LNCAP (cell line): ENCODE measurements around the gene SPTSSA.

ENCODE experiments used
- TF ChIP-seq, protein P1 (sequence below): fragments of 450-650 bp; IDR thresholded peaks from 2 replicates; pipeline ENCODE4 v1.5.1; 2017; ENCODE audit warnings: mild to moderate bottlenecking

SPTSSA gene

DNA sequence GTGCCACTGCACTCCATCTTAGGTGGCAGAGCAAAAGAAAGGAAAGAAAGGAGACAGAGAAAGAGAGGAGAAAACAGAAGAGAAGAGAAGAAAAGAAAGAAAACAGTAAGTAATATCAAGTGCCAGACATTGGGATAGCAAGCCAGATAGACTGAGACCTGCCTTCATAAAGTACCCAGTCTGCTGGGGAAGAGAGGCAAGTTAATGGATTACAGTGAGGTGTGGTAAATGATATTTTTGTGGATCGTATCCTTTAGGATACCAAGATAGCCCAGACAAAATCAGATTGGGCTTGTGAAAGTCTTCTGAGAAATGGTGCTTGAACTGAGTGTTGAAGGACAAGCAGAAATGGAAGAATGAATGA lies 1.5 kb upstream of the SPTSSA start:
- TF ChIP-seq, protein P1, sequence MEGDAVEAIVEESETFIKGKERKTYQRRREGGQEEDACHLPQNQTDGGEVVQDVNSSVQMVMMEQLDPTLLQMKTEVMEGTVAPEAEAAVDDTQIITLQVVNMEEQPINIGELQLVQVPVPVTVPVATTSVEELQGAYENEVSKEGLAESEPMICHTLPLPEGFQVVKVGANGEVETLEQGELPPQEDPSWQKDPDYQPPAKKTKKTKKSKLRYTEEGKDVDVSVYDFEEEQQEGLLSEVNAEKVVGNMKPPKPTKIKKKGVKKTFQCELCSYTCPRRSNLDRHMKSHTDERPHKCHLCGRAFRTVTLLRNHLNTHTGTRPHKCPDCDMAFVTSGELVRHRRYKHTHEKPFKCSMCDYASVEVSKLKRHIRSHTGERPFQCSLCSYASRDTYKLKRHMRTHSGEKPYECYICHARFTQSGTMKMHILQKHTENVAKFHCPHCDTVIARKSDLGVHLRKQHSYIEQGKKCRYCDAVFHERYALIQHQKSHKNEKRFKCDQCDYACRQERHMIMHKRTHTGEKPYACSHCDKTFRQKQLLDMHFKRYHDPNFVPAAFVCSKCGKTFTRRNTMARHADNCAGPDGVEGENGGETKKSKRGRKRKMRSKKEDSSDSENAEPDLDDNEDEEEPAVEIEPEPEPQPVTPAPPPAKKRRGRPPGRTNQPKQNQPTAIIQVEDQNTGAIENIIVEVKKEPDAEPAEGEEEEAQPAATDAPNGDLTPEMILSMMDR = no peak

DNA sequence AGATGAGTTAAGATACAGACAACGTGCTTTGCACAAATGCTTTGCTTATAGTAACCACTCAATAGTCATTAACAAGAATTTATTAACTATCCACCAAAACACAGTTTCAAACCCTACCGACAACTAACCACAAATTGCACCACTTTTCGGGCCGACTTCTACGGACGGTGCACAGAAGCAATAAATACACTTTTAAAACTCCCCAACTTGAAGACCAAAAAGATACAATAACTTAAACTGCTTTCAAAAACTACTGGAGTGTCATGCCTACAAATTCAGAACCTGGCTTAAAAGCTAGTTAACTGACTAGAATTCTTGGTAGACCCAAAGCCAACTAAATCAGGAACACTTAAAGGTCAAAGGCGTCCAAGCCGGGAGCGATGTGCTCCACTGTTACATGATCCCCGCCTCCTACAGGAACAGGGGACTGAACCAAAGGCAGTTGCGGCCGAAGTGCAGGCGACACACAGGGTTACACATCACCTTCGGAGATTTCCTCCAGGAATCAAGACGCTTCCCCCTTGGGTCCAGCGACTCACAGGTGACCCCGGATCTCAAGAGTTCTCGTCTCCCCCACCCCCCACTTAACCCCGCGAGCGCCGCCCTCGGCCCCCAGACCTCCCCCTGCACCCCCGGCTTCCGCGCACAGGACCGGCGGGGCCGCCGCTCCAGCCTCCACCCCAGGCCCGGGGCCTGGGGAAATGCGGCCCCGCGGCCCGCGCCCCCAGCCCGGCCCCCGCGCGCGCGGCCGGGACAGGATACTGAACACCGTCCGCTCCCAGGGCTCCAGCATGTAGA lies 507 bp downstream of the SPTSSA start:
- TF ChIP-seq, protein P1 = no peak

DNA sequence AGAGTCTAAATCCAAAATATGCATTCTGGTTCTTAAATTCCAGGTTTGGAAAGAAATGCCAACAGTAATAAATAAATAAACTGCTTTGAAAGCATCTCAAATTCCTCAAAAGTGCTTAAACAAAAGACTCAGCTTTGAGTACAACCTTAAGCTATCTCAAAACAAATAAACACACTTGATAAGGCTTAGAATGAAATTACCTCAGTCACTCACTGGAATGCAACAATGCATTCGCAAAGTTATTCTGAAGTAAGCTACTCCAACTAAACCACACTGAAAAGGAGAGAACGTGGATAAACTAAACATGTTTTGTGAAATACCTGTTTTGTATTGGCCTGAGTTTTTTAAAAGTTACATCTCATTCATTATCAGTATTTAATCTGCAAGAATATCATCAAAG lies 1.2 kb downstream of the SPTSSA start:
- TF ChIP-seq, protein P1 = no peak

DNA sequence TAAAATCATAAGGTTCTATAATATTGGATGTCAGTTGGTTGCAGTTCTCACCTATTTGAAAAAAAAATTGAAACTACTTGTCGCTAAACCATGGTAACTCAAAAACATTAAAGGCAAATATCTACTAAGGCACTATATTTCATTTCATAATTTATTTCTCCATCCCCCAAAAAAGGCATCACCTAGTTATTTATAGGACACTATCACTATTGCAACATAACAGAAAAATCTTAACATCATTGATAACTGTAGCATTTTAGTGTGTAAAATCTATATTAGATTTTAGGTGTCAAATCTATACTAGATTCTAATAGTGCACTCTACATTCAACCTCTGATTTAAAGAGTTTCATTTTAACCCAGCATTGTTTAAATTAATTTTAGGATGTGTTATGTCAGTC lies 1.7 kb downstream of the SPTSSA start:
- TF ChIP-seq, protein P1 = no peak

DNA sequence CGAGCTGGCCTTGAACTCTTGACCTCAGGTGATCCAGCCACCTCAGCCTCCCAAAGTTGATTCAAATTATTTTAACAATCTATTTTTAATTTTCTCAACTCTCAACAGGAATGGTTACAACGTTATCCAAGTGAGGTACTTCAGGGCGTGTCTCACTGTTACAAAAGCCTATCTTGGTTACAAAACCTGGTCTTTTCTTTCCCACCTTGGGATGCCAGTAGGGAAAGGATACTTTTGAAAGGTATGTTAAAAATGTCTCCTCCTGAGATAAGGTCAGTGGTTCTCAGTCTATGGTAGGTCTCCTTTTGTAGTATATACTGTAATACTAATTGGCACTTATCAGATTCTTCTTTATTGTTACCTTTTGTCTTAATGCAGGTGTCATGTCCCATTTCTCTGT lies 4.9 kb downstream of the SPTSSA start:
- TF ChIP-seq, protein P1 = no peak

DNA sequence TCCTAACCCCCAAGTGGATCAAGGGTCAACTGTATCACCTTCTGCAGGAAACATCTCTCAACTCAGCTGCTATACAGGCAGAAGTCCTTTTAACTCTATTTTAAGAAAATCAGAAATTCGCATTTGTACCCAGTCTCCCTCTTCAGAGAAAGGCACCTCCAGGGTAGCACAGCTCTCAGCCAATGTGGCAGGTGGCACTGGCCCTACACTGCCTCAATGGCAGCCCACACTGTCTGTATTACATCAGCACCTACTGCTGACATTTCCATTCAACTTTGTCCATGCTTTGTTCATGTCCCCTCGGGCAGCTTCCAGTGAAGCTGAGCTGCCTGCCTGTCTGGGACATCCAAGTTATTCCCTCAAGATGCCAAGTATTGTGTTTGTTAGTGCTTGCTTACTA lies 8.8 kb downstream of the SPTSSA start:
- TF ChIP-seq, protein P1 = no peak

DNA sequence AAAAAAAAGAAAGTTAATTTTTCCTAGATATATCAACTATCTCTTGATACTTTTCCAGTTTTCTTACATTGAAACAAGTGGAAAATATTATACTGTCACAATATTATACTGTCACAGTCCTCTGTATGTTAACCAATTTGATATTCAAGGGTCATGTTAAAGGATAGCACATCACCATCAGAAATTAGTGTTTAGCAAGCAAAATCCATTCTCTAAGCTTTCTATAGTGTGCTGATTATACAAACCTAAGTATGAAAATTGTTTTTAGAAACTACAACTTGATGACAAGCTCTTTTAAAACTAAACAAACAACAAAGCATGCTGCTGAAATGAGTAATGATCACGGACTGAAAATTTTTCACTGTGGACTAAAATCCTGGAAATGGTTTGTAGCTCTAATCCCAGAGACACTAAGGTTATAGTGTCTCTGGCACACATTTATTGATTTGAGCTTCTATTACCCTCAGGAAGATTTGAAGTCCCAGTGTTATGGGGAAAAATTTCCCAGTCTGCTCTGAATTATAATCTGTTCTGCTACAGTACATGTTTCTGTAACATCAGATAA lies 9.7 kb downstream of the SPTSSA start:
- TF ChIP-seq, protein P1 = no peak

DNA sequence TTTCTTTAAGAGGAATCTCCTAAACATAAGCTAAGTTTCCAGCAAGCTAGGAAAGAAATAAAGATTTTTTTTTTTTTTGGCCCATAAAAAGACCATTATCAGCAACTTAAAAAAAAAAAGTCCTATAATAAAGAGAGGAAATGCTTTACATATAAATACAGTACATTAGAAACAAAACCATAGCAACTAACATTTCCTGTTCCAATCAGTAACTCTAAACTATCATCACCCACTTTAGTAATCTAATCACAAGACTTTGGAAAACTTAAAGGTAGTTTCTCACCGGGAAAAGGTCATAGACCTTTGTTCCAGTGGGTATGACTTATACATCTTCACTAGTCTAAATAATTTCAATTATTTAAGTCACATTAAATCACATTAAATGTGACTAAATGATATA lies 11.1 kb downstream of the SPTSSA start:
- TF ChIP-seq, protein P1 = no peak
